ENCODE measurements around the gene RNLS. TPM values are rescaled to one million over a fixed set of nuclear protein-coding genes. Genes with fewer than 3 reads are reported as not detected.
A peak's percentile ranks its signal among the peaks of the same experiment; 100 is the strongest.

Gene RNLS
- total and polyA plus RNA-seq, 2 of the 4 experiments (the other 2 are of a cell fraction) = 4.5 to 7.0 TPM

- DNase-seq (peak; percentile 81), ATAC-seq (ENCODE audit: low read depth) (peak; percentile 78)
- peak overlapping the region; percentile 53; the same call in 1 of the 2 replicates for H3K27ac ChIP-seq (ENCODE audit: insufficient read depth, low read length)
- H2BK15ac ChIP-seq (ENCODE audit: low read depth, low read length) = peak overlapping the region; percentile 7; the same call in 1 of the 3 replicates
- no peak for TF ChIP-seq RAD21 (IDR thresholded peaks at IDR 0.05; ENCODE audit: low read length)
- TF ChIP-seq CEBPB (IDR thresholded peaks at IDR 0.05; ENCODE audit: low read depth, low read length) = peak; percentile 83
- TF ChIP-seq CTCF (conservative IDR thresholded peaks at IDR 0.05; ENCODE audit: low read depth, low read length) = no peak
- TF ChIP-seq CHD1 (IDR thresholded peaks at IDR 0.05; ENCODE audit: low read depth, low read length) = no peak
- no TSS peak for BruUV-seq (replicated peaks)
- peak overlapping the region; percentile 44 for H2AK9ac ChIP-seq (replicated peaks; ENCODE audit: low read depth, low read length, poor library complexity)
- no peak overlapping the region; the same call in 1 of the 2 replicates for H3K56ac ChIP-seq (ENCODE audit: extremely low read depth, insufficient read depth, low read length)
- peak overlapping the region; percentile 63; the same call in 1 of the 2 replicates for H3K18ac ChIP-seq (ENCODE audit: low read depth, low read length)
- peak overlapping the region; percentile 48; the same call in 1 of the 2 replicates for H4K91ac ChIP-seq (ENCODE audit: insufficient read depth, low read depth, low read length)
- no peaks in the 10 kb centered on the region for H4K20me1 ChIP-seq (ENCODE audit: insufficient read depth, low read length)
- peak overlapping the region; percentile 5; the same call in 1 of the 2 replicates for H2BK20ac ChIP-seq (ENCODE audit: low read depth, low read length)
- H2BK120ac ChIP-seq (ENCODE audit: low read depth, low read length) = peak overlapping the region; percentile 69; the same call in 1 of the 2 replicates
- in situ Hi-C loops (cut with MboI; ENCODE audit: low sequenced_read_pairs) = no loop called here
- H3K23ac ChIP-seq (ENCODE audit: low read depth, low read length) = no peak overlapping the region
- H3K27me3 ChIP-seq (ENCODE audit: control insufficient read depth, insufficient read depth, low read length) = no peaks in the 10 kb centered on the region
- H3K4me3 ChIP-seq (ENCODE audit: insufficient read depth, low read depth, low read length) = peak overlapping the region; percentile 19; the same call in 1 of the 2 replicates
- H3K4ac ChIP-seq (ENCODE audit: low read depth, low read length) = peak overlapping the region; percentile 61
- dilution Hi-C loops (cut with HindIII; ENCODE audit: low sequenced_read_pairs, unreplicated experiment) = no loop called here
- H4K5ac ChIP-seq (ENCODE audit: low read depth, low read length) = peak overlapping the region; percentile 34; the same call in 1 of the 2 replicates
- peak overlapping the region; percentile 68; the same call in 1 of the 2 replicates for H2AK5ac ChIP-seq (ENCODE audit: low read depth, low read length)
- CTCF ChIA-PET = interaction anchor here (0.7 kb wide), 1 partner anchor 128 kb away, joined by 3 read pairs; no protein-coding TSS in a partner anchor
- H3K14ac ChIP-seq (replicated peaks; ENCODE audit: low read depth, low read length) = peak overlapping the region; percentile 67
- peak overlapping the region; percentile 31 for H2BK5ac ChIP-seq (ENCODE audit: low read depth, low read length, poor library complexity, severe bottlenecking)
- POLR2A ChIA-PET (ENCODE audit: unreplicated experiment) = no interaction called here
- peak overlapping the region; percentile 69 for H2AFZ ChIP-seq (replicated peaks; ENCODE audit: low read length, poor library complexity)
- H3K9me3 ChIP-seq (ENCODE audit: control insufficient read depth, insufficient read depth, low read length) = no peaks in the 10 kb centered on the region
- intact Hi-C loops (cut with micrococcal nuclease) = no loop called here
- H3K9ac ChIP-seq (ENCODE audit: low read depth, low read length) = no peak overlapping the region; the same call in 1 of the 2 replicates
- H3K79me1 ChIP-seq (ENCODE audit: low read depth in 1 of 2, low read length in 2 of 2) = no peaks in the 10 kb centered on the region; a peak in 1 of 4 replicates
- peak overlapping the region; percentile 87 for H3K4me2 ChIP-seq (ENCODE audit: low read depth, low read length)
- peaks cover 11% of the 10 kb centered on the region for H3K4me1 ChIP-seq (ENCODE audit: control insufficient read depth, insufficient read depth, low read length)
- H3K36me3 ChIP-seq (ENCODE audit: control insufficient read depth, insufficient read depth, low read length) = no peaks in the 10 kb centered on the region
- no peaks in the 10 kb centered on the region for H3K9me1 ChIP-seq (ENCODE audit: insufficient read depth, low read length)
- WGBS, 2 experiments (ENCODE audit: extremely low coverage in 2 of 2, insufficient read length in 1 of 2) = no CpG with 5 or more reads among the region's 6 CpGs
- H4K8ac ChIP-seq (ENCODE audit: low read depth in 2 of 2, low read length in 2 of 2) = peak overlapping the region; percentile 38 to 44; a peak in 2 of 4 replicates
Measured at GRCh38 chr10:88281592-88282347, 301.3 kb downstream of the RNLS start.

Measured in IMR-90 (cell line).